Duodenal mucosa (tissue), 2 donors: Measurements from ENCODE around the gene CMTM7.
"Not testable (repeated sequence)": the region's sequence is repeated elsewhere in the genome, so short reads cannot be mapped to it uniquely, and the experiment has no call there.

Source experiments
- H3K27ac ChIP-seq: one replicate; pipeline ENCODE4 v1.7.0; 2013; ENCODE audit warnings: low read depth, low read length
- H3K27me3 ChIP-seq, 2 donors: one replicate each; pipeline ENCODE4 v1.7.0; 2013; ENCODE audit warnings: low read length in 2 of 2, control low read depth in 1 of 2; ENCODE audit not compliant: insufficient read depth in 2 of 2, control insufficient read depth in 1 of 2
- H3K36me3 ChIP-seq, 2 donors: one replicate each; pipeline ENCODE4 v1.7.0; 2013; ENCODE audit warnings: low read length in 2 of 2, control low read depth in 1 of 2; ENCODE audit not compliant: insufficient read depth in 2 of 2, control insufficient read depth in 1 of 2
- H3K4me1 ChIP-seq, 2 donors: one replicate each; pipeline ENCODE4 v1.7.0; 2013; ENCODE audit warnings: low read length in 2 of 2, control low read depth in 1 of 2; ENCODE audit not compliant: insufficient read depth in 2 of 2, control insufficient read depth in 1 of 2
- H3K4me3 ChIP-seq, 2 donors: one replicate each; pipeline ENCODE4 v1.7.0; 2013; ENCODE audit warnings: low read length in 2 of 2, low read depth in 1 of 2
- H3K9ac ChIP-seq, 2 donors: one replicate each; pipeline ENCODE4 v1.7.0; 2013; ENCODE audit warnings: low read length in 2 of 2, low read depth in 1 of 2
- H3K9me3 ChIP-seq, 2 donors: one replicate each; pipeline ENCODE4 v1.7.0; 2013; ENCODE audit warnings: low read length in 2 of 2, control low read depth in 1 of 2; ENCODE audit not compliant: control insufficient read depth in 1 of 2

CMTM7 gene

GRCh38 chr3:32456429-32457130 is 64.9 kb downstream of the CMTM7 start:
- Histone ChIP-seq H3K4me1 (peaks cover 7 to 28% of the 10 kb centered on the region in 2 donors), H3K9me3 (no peaks in the 10 kb centered on the region), H3K9ac (peak overlapping the region in 1 of 2 donors; percentile 32), H3K27ac (no peak overlapping the region), H3K36me3 (peaks cover 0 to 5% of the 10 kb centered on the region in 2 donors), H3K4me3 (no peak overlapping the region), H3K27me3 (no peaks in the 10 kb centered on the region)

- no peaks in the 10 kb centered on the region for H3K9me3 ChIP-seq
- peak overlapping the region in 1 of 2 donors; percentile 27 for H3K9ac ChIP-seq
- H3K4me1 ChIP-seq: peaks cover 7 to 28% of the 10 kb centered on the region in 2 donors
- H3K36me3 ChIP-seq: no peaks in the 10 kb centered on the region
- H3K27ac ChIP-seq: peak overlapping the region; percentile 25
- peak overlapping the region in 1 of 2 donors; percentile 11 for H3K4me3 ChIP-seq
- no peaks in the 10 kb centered on the region for H3K27me3 ChIP-seq
These were observed 66.4 kb downstream of the CMTM7 start for GRCh38 chr3:32457971-32458471.

- no peaks in the 10 kb centered on the region for H3K9me3 ChIP-seq
- H3K4me1 ChIP-seq: peaks cover 7 to 28% of the 10 kb centered on the region in 2 donors
- H3K36me3 ChIP-seq: no peaks in the 10 kb centered on the region
- H3K9ac ChIP-seq: no peak overlapping the region
- H3K27ac ChIP-seq: no peak overlapping the region
- H3K4me3 ChIP-seq: no peak overlapping the region
- no peaks in the 10 kb centered on the region for H3K27me3 ChIP-seq
These were observed 67.8 kb downstream of the CMTM7 start for GRCh38 chr3:32459450-32459849.

- Histone ChIP-seq H3K4me1 (peaks cover 7 to 24% of the 10 kb centered on the region in 2 donors), H3K4me3 (no peak overlapping the region), H3K27me3 (no peaks in the 10 kb centered on the region), H3K36me3 (no peaks in the 10 kb centered on the region), H3K27ac (no peak overlapping the region), H3K9ac (no peak overlapping the region), H3K9me3 (no peaks in the 10 kb centered on the region)
These were observed 68.5 kb downstream of the CMTM7 start for GRCh38 chr3:32460031-32460749.

GRCh38 chr3:32460817-32461496 is 69.3 kb downstream of the CMTM7 start:
- H3K4me1 ChIP-seq: peaks cover 5 to 16% of the 10 kb centered on the region in 2 donors
- not testable (repeated sequence) for H3K27ac ChIP-seq, H3K27me3 ChIP-seq, H3K9me3 ChIP-seq, H3K4me3 ChIP-seq, H3K9ac ChIP-seq, H3K36me3 ChIP-seq

- H3K9ac ChIP-seq, H3K27ac ChIP-seq, H3K4me3 ChIP-seq, H3K9me3 ChIP-seq, H3K27me3 ChIP-seq, H3K36me3 ChIP-seq: not testable (repeated sequence)
- peaks cover under 1 to 10% of the 10 kb centered on the region in 2 donors for H3K4me1 ChIP-seq
These were observed 70.7 kb downstream of the CMTM7 start for GRCh38 chr3:32462191-32462986.

GRCh38 chr3:32463415-32463814 is 71.8 kb downstream of the CMTM7 start:
- not testable (repeated sequence) for H3K4me3 ChIP-seq, H3K36me3 ChIP-seq, H3K9ac ChIP-seq, H3K27ac ChIP-seq, H3K9me3 ChIP-seq, H3K27me3 ChIP-seq
- H3K4me1 ChIP-seq: peaks cover 3 to 12% of the 10 kb centered on the region in 2 donors

GRCh38 chr3:32464726-32465125 is 73.1 kb downstream of the CMTM7 start:
- H3K4me1 ChIP-seq, H3K9me3 ChIP-seq, H3K9ac ChIP-seq, H3K27me3 ChIP-seq, H3K27ac ChIP-seq, H3K36me3 ChIP-seq, H3K4me3 ChIP-seq: not testable (repeated sequence)

GRCh38 chr3:32466808-32467207 is 75.2 kb downstream of the CMTM7 start:
- not testable (repeated sequence) for H3K27me3 ChIP-seq, H3K9me3 ChIP-seq, H3K4me3 ChIP-seq, H3K27ac ChIP-seq, H3K36me3 ChIP-seq, H3K9ac ChIP-seq
- H3K4me1 ChIP-seq: peaks cover 4 to 10% of the 10 kb centered on the region in 2 donors
